ENCODE data around the gene RTN4RL1. TPM values are rescaled to one million over a fixed set of nuclear protein-coding genes. Genes with fewer than 3 reads are reported as not detected.

RTN4RL1 gene
- total and polyA plus RNA-seq, 2 of the 13 experiments (the other 11 are each of a cell fraction or from before 2014, with no cell fraction given): 0.01 TPM; not detected in 1

- TF ChIP-seq, protein P1, sequence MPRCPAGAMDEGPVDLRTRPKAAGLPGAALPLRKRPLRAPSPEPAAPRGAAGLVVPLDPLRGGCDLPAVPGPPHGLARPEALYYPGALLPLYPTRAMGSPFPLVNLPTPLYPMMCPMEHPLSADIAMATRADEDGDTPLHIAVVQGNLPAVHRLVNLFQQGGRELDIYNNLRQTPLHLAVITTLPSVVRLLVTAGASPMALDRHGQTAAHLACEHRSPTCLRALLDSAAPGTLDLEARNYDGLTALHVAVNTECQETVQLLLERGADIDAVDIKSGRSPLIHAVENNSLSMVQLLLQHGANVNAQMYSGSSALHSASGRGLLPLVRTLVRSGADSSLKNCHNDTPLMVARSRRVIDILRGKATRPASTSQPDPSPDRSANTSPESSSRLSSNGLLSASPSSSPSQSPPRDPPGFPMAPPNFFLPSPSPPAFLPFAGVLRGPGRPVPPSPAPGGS (CRISPR knock-in tag; IDR thresholded peaks at IDR 0.05): 0 out of 2 replicates have a peak, but pooled peaks have one; percentile 40
- TF ChIP-seq ZNF674 (CRISPR knock-in tag; IDR thresholded peaks at IDR 0.05; ENCODE audit: low read depth): no peak
- no peak for TF ChIP-seq CREB1 (IDR thresholded peaks at IDR 0.05)
- no peak for TF ChIP-seq CREB1 (CRISPR knock-in tag; IDR thresholded peaks at IDR 0.05)
- TF ChIP-seq ZEB1 (IDR thresholded peaks at IDR 0.05; ENCODE audit: insufficient replicate concordance, low read depth): peak; percentile 24
- no peak for TF ChIP-seq NAIF1 (CRISPR knock-in tag; IDR thresholded peaks at IDR 0.05; ENCODE audit: borderline replicate concordance)
- no peak for TF ChIP-seq ZNF788 (CRISPR knock-in tag; IDR thresholded peaks at IDR 0.05; ENCODE audit: borderline replicate concordance)
- no peak; the same call in 1 of the 2 replicates for TF ChIP-seq ZNF547 (CRISPR knock-in tag; IDR thresholded peaks at IDR 0.05)
- TF ChIP-seq ELF1 (CRISPR knock-in tag; IDR thresholded peaks at IDR 0.05): no peak
- TF ChIP-seq SAFB2 (CRISPR knock-in tag; IDR thresholded peaks at IDR 0.05; ENCODE audit: borderline replicate concordance, low read depth): no peak
- no peak for TF ChIP-seq ISX (CRISPR knock-in tag; conservative IDR thresholded peaks at IDR 0.05)
- TF ChIP-seq ZBTB7A (CRISPR knock-in tag; IDR thresholded peaks at IDR 0.05): no peak
- TF ChIP-seq ZNF274 (CRISPR knock-in tag; IDR thresholded peaks at IDR 0.05): peak; percentile 11; the same call in 1 of the 2 replicates
- no peak for TF ChIP-seq ZNF850 (CRISPR knock-in tag; conservative IDR thresholded peaks at IDR 0.05)
- TF ChIP-seq ZNF746 (CRISPR knock-in tag; IDR thresholded peaks at IDR 0.05): no peak
- no peak for TF ChIP-seq TCF12 (IDR thresholded peaks at IDR 0.05)
- TF ChIP-seq TCF12 (CRISPR knock-in tag; IDR thresholded peaks at IDR 0.05): no peak
- peak; percentile 83 for TF ChIP-seq ZNF687 (CRISPR knock-in tag; IDR thresholded peaks at IDR 0.05)
- no peak for TF ChIP-seq NR2F6 (IDR thresholded peaks at IDR 0.05)
- TF ChIP-seq NR2F6 (CRISPR knock-in tag; IDR thresholded peaks at IDR 0.05): no peak
- TF ChIP-seq ZNF451 (CRISPR knock-in tag; IDR thresholded peaks at IDR 0.05): no peak
- TF ChIP-seq PAWR (CRISPR knock-in tag; IDR thresholded peaks at IDR 0.05; ENCODE audit: borderline replicate concordance): no peak
- TF ChIP-seq ZIK1 (CRISPR knock-in tag; IDR thresholded peaks at IDR 0.05; ENCODE audit: borderline replicate concordance, low read depth): no peak
- TF ChIP-seq ZNF382 (CRISPR knock-in tag; IDR thresholded peaks at IDR 0.05; ENCODE audit: borderline replicate concordance): no peak
- TF ChIP-seq, protein P2, sequence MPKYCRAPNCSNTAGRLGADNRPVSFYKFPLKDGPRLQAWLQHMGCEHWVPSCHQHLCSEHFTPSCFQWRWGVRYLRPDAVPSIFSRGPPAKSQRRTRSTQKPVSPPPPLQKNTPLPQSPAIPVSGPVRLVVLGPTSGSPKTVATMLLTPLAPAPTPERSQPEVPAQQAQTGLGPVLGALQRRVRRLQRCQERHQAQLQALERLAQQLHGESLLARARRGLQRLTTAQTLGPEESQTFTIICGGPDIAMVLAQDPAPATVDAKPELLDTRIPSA (CRISPR knock-in tag; IDR thresholded peaks at IDR 0.05; ENCODE audit: borderline replicate concordance): no peak
Observed at GRCh38 chr17:2054512-2055291, 29.6 kb upstream of the RTN4RL1 start, which contains the start of gene HIC1 (continued).

Data from HepG2 (cell line).